ENCODE data around the gene GPR139.

Gene GPR139

GRCh38 chr16:20073203-20074098 is at the start of gene GPR139:
Gene GPR139 (minus strand): TSS chr16:20073890. CDS start chr16:20073616, 274 bp downstream.
- DNase-seq: no peak

GRCh38 chr16:20122011-20122410 is 48.3 kb upstream of the GPR139 start:
- no peak for DNase-seq

GRCh38 chr16:20114356-20114755 is 40.7 kb upstream of the GPR139 start:
- peak in 18 of 56 donors; percentile 0 to 28 (median 2) for DNase-seq

- DNase-seq: no peak
Measured at GRCh38 chr16:20111143-20111542, 37.5 kb upstream of the GPR139 start.

- DNase-seq: no peak
Measured at GRCh38 chr16:20107083-20107482, 33.4 kb upstream of the GPR139 start.

- DNase-seq: no peak
Measured at GRCh38 chr16:20104563-20105183, 31.0 kb upstream of the GPR139 start.

- no peak for DNase-seq
Measured at GRCh38 chr16:20102521-20102920, 28.8 kb upstream of the GPR139 start.

GRCh38 chr16:20102021-20102420 is 28.3 kb upstream of the GPR139 start:
- DNase-seq: no peak

- DNase-seq: no peak
Measured at GRCh38 chr16:20099375-20099774, 25.7 kb upstream of the GPR139 start.

- DNase-seq: no peak
Measured at GRCh38 chr16:20094157-20094556, 20.5 kb upstream of the GPR139 start.

- DNase-seq: no peak
Measured at GRCh38 chr16:20089246-20089965, 15.7 kb upstream of the GPR139 start.

- DNase-seq: no peak
Measured at GRCh38 chr16:20084624-20085226, 11.0 kb upstream of the GPR139 start.

- DNase-seq: no peak
Measured at GRCh38 chr16:20079106-20079505, 5.4 kb upstream of the GPR139 start.

- DNase-seq: no peak
Measured at GRCh38 chr16:20075243-20075642, 1.6 kb upstream of the GPR139 start.

GRCh38 chr16:20074099-20074991 is 655 bp upstream of the GPR139 start:
- peak in 1 of 56 donors; percentile 1 for DNase-seq

- no peak for DNase-seq
Measured at GRCh38 chr16:20072874-20073202, 852 bp downstream of the GPR139 start.

- DNase-seq: no peak
Measured at GRCh38 chr16:20072146-20072873, 1.4 kb downstream of the GPR139 start.

- no peak for DNase-seq
Measured at GRCh38 chr16:20064931-20065330, 8.8 kb downstream of the GPR139 start.

- DNase-seq: no peak
Measured at GRCh38 chr16:20064520-20064919, 9.2 kb downstream of the GPR139 start.

- no peak for DNase-seq
Measured at GRCh38 chr16:20061132-20061531, 12.6 kb downstream of the GPR139 start.
